Panc1 (cell line): ENCODE measurements around the gene HSP90AA1.

Experiments used
- CTCF ChIP-seq: fragments of 450-650 bp; IDR thresholded peaks from 2 replicates; pipeline ENCODE4 v1.5.1; 2017; ENCODE audit warnings: mild to moderate bottlenecking
- REST ChIP-seq, 2 experiments: IDR thresholded peaks; 2 replicates each; pipeline ENCODE4 v1.6.1; 2011 to 2012; ENCODE audit warnings: low read depth in 2 of 2, control low read depth in 1 of 2, low read length in 1 of 2, mild to moderate bottlenecking in 1 of 2, moderate library complexity in 1 of 2; ENCODE audit not compliant: insufficient read depth in 1 of 2

GRCh38 chr14:102047808-102048540 is 38.9 kb downstream of the HSP90AA1 start:
- no peak for TF ChIP-seq CTCF
- no peak for TF ChIP-seq REST (IDR thresholded peaks at IDR 0.05; ENCODE audit: insufficient read depth in 1 of 2, low read depth in 2 of 2, low read length in 1 of 2)
